ENCODE data around the gene CRYGS.

DNA sequence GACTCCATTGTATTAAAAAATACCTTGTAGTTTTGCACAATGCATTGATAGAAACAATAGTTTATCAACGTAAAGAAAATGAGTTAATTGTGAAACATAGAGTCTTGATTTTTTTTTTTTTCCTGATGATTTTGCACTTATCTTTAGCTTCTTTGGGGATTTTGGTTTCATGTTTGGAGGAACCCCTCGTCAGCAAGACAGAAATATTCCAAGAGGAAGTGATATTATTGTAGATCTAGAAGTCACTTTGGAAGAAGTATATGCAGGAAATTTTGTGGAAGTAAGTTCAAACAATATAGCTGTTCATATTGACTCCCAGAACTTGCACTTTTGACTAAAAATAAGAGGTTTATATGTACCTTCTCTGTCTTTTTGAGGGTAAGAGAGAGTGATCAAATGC, 33.3 kb upstream of the CRYGS start:
- TF ChIP-seq, protein P1, sequence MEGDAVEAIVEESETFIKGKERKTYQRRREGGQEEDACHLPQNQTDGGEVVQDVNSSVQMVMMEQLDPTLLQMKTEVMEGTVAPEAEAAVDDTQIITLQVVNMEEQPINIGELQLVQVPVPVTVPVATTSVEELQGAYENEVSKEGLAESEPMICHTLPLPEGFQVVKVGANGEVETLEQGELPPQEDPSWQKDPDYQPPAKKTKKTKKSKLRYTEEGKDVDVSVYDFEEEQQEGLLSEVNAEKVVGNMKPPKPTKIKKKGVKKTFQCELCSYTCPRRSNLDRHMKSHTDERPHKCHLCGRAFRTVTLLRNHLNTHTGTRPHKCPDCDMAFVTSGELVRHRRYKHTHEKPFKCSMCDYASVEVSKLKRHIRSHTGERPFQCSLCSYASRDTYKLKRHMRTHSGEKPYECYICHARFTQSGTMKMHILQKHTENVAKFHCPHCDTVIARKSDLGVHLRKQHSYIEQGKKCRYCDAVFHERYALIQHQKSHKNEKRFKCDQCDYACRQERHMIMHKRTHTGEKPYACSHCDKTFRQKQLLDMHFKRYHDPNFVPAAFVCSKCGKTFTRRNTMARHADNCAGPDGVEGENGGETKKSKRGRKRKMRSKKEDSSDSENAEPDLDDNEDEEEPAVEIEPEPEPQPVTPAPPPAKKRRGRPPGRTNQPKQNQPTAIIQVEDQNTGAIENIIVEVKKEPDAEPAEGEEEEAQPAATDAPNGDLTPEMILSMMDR (IDR thresholded peaks at IDR 0.05; ENCODE audit: low read length), result no peak
- no peak for TF ChIP-seq EZH2 (optimal IDR thresholded peaks at IDR 0.05; ENCODE audit: low read depth, low read length)

All from MM.1S (cell line).